B cell (primary cell): ENCODE measurements around the gene FFAR2.

Experiments used
- EZH2 ChIP-seq: IDR thresholded peaks from 2 replicates; pipeline ENCODE4 v1.6.1; 2012; ENCODE audit warnings: borderline replicate concordance, low read depth, mild to moderate bottlenecking, moderate library complexity, low read length; ENCODE audit not compliant: insufficient read depth, poor library complexity, severe bottlenecking
- TF ChIP-seq, protein P1 (sequence below): fragments of 200-600 bp; IDR thresholded peaks from one replicate; pipeline ENCODE4 v1.8.0; 2022; ENCODE audit warnings: antibody characterized with exemption, mild to moderate bottlenecking

DNA sequence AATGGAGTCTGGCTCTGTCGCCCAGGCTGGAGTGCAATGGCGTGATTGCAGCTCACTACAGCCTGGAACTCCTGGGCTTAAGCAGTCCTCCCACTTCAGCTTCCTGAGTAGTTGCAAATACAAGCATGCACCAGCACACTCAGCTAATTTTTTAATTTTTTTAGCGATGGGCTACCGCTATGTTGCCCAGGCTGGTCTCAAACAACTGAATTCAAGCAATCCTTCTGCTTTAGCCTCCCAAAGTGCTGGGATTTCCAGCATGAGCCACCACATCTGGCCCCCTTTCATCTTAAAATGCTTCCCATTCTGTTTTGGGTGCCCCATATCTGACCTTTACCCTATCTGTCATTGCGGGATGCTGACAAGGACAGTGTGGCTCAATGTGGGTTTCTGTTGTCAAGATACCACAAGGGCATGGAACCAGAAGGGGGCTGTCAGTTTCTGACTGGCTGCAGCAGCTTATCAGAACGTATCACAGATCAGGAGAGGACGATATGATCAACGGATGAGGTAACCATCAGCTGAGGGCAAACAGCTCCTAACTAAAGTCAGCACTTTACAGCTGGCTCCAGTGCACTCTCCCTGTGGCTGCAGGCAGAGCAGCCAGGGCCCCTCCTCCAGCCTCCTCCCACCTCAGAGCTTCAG lies 44.8 kb upstream of the FFAR2 start:
- TF ChIP-seq, protein P1, sequence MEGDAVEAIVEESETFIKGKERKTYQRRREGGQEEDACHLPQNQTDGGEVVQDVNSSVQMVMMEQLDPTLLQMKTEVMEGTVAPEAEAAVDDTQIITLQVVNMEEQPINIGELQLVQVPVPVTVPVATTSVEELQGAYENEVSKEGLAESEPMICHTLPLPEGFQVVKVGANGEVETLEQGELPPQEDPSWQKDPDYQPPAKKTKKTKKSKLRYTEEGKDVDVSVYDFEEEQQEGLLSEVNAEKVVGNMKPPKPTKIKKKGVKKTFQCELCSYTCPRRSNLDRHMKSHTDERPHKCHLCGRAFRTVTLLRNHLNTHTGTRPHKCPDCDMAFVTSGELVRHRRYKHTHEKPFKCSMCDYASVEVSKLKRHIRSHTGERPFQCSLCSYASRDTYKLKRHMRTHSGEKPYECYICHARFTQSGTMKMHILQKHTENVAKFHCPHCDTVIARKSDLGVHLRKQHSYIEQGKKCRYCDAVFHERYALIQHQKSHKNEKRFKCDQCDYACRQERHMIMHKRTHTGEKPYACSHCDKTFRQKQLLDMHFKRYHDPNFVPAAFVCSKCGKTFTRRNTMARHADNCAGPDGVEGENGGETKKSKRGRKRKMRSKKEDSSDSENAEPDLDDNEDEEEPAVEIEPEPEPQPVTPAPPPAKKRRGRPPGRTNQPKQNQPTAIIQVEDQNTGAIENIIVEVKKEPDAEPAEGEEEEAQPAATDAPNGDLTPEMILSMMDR = no peak
- no peak for TF ChIP-seq EZH2
